Retinal pigment epithelial cell (primary cell): ENCODE measurements around the gene ATP6V1C2.
"Not testable (repeated sequence)": the region's sequence is repeated elsewhere in the genome, so short reads cannot be mapped to it uniquely, and the experiment has no call there.

ENCODE experiments used
- DNase-seq: peaks from one replicate; pipeline ENCODE4 v3.0.0-alpha.2; 2010; ENCODE audit warnings: low read depth
- H3K4me3 ChIP-seq: 2 replicates; pipeline ENCODE4 v1.5.1; 2011; ENCODE audit warnings: mild to moderate bottlenecking, low read length, control low read depth, moderate library complexity
- CTCF ChIP-seq: conservative IDR thresholded peaks from 2 replicates; pipeline ENCODE4 v1.5.1; 2011; ENCODE audit warnings: low read depth, low read length, control low read depth, inconsistent platforms

ATP6V1C2 gene

GRCh38 chr2:10811517-10811916 lies 90.1 kb downstream of the ATP6V1C2 start:
- DNase-seq = no peak
- H3K4me3 ChIP-seq = peak overlapping the region; percentile 77
- TF ChIP-seq CTCF = no peak

GRCh38 chr2:10812362-10813162 lies 91.1 kb downstream of the ATP6V1C2 start, which contains the start of gene PDIA6:
PDIA6 (minus strand) TSS chr2:10812785; CDS start chr2:10812696, 89 bp downstream.
- no peak for TF ChIP-seq CTCF
- peak; percentile 80 for DNase-seq
- peak within 1 kb of the TSS; percentile 77 for H3K4me3 ChIP-seq

- DNase-seq = not testable (repeated sequence)
- peak overlapping the region; percentile 61 for H3K4me3 ChIP-seq
These were observed 92.0 kb downstream of the ATP6V1C2 start for GRCh38 chr2:10813163-10814138.

- no peak for DNase-seq
- H3K4me3 ChIP-seq = no peak overlapping the region
- no peak for TF ChIP-seq CTCF
These were observed 92.7 kb downstream of the ATP6V1C2 start for GRCh38 chr2:10814142-10814541.

GRCh38 chr2:10814571-10815331 lies 93.3 kb downstream of the ATP6V1C2 start:
- DNase-seq = no peak
- no peak overlapping the region for H3K4me3 ChIP-seq
- peak; percentile 10 for TF ChIP-seq CTCF

GRCh38 chr2:10817413-10817812 lies 96.0 kb downstream of the ATP6V1C2 start:
- no peak for DNase-seq
- TF ChIP-seq CTCF = peak; percentile 61
- H3K4me3 ChIP-seq = no peak overlapping the region

GRCh38 chr2:10818305-10818704 lies 96.9 kb downstream of the ATP6V1C2 start:
- DNase-seq = not testable (repeated sequence)

More at GRCh38 chr2:10818305-10818704, 96.9 kb downstream of the ATP6V1C2 start:
- H3K4me3 ChIP-seq = not testable (repeated sequence)
